Upper lobe of left lung (tissue), 4 donors: ENCODE results near the gene SLC35G3.

Source experiments
- CTCF ChIP-seq, 6 experiments: fragments of 450-650 bp in 4 of 6; fragments of 200-600 bp in 2 of 6; sonication (generic) in 2 of 6; IDR thresholded peaks; one replicate each; pipeline ENCODE4 v1.5.1; 2016 to 2019; ENCODE audit warnings: antibody characterized with exemption in 6 of 6
- EP300 ChIP-seq, 4 donors: sonication (generic); formaldehyde crosslinking; IDR thresholded peaks; one replicate each; pipeline ENCODE4 v1.5.1; 2017; ENCODE audit warnings: antibody characterized with exemption in 4 of 4, control low read depth in 2 of 4
- POLR2A ChIP-seq, 4 donors: fragments of 450-650 bp; IDR thresholded peaks; one replicate each; pipeline ENCODE4 v1.5.1; 2016 to 2017; ENCODE audit warnings: antibody characterized with exemption in 4 of 4, mild to moderate bottlenecking in 2 of 4
- POLR2AphosphoS5 ChIP-seq, 2 donors: sonication (generic); formaldehyde crosslinking; IDR thresholded peaks; one replicate each; pipeline ENCODE4 v1.5.1; 2017; ENCODE audit warnings: antibody characterized with exemption in 2 of 2

- TF ChIP-seq CTCF (IDR thresholded peaks at IDR 0.05), result no peak
- TF ChIP-seq EP300 (IDR thresholded peaks at IDR 0.05), result no peak
- TF ChIP-seq POLR2AphosphoS5 (IDR thresholded peaks at IDR 0.05), result no peak
- no peak for TF ChIP-seq POLR2A (IDR thresholded peaks at IDR 0.05)
These were observed 24.7 kb upstream of the SLC35G3 start for GRCh38 chr17:35218915-35219314.
